Hepatocyte (in vitro differentiated cells): ENCODE results near the gene EHD3. TPM values are rescaled to one million over a fixed set of nuclear protein-coding genes. Genes with fewer than 3 reads are reported as not detected.
A peak's percentile ranks its signal among the peaks of the same experiment; 100 is the strongest.

Source experiments
- DNase-seq: peaks from one replicate; pipeline ENCODE4 v3.0.0-alpha.2; 2016; ENCODE audit warnings: low spot score
- H2AFZ ChIP-seq: fragments of 200-600 bp; sonication (generic); 2 replicates; pipeline ENCODE4 v1.6.0; 2016; ENCODE audit warnings: antibody characterized with exemption, mild to moderate bottlenecking
- H3K27ac ChIP-seq: fragments of 200-600 bp; sonication (generic); 2 replicates; pipeline ENCODE4 v1.5.1; 2016; ENCODE audit warnings: mild to moderate bottlenecking
- H3K27me3 ChIP-seq: fragments of 200-600 bp; sonication (generic); 2 replicates; pipeline ENCODE4 v1.6.1; 2016
- H3K36me3 ChIP-seq: fragments of 200-600 bp; sonication (generic); replicated peaks from 2 replicates; pipeline ENCODE4 v1.5.1; 2016; ENCODE audit warnings: low read depth; ENCODE audit not compliant: insufficient read depth
- H3K4me1 ChIP-seq: fragments of 200-600 bp; sonication (generic); 2 replicates; pipeline ENCODE4 v1.5.1; 2016; ENCODE audit warnings: mild to moderate bottlenecking, moderate library complexity; ENCODE audit not compliant: insufficient read depth
- H3K4me2 ChIP-seq: fragments of 200-600 bp; sonication (generic); 2 replicates; pipeline ENCODE4 v1.6.0; 2016
- H3K4me3 ChIP-seq: fragments of 200-600 bp; sonication (generic); 2 replicates; pipeline ENCODE4 v1.5.1; 2016; ENCODE audit warnings: mild to moderate bottlenecking
- H3K79me2 ChIP-seq: fragments of 200-600 bp; sonication (generic); 2 replicates; pipeline ENCODE4 v1.6.0; 2017; ENCODE audit warnings: mild to moderate bottlenecking
- H3K9me2 ChIP-seq: fragments of 200-600 bp; sonication (generic); replicated peaks from 2 replicates; pipeline ENCODE4 v1.6.0; 2017; ENCODE audit warnings: mild to moderate bottlenecking; ENCODE audit not compliant: insufficient read depth
- H3K9me3 ChIP-seq: fragments of 200-600 bp; sonication (generic); 2 replicates; pipeline ENCODE4 v1.5.1; 2016; ENCODE audit warnings: low read depth, mild to moderate bottlenecking
- H4K20me1 ChIP-seq: fragments of 200-600 bp; sonication (generic); 2 replicates; pipeline ENCODE4 v1.6.0; 2016; ENCODE audit warnings: mild to moderate bottlenecking; ENCODE audit not compliant: insufficient read depth, poor library complexity, severe bottlenecking
- CTCF ChIP-seq: fragments of 200-600 bp; sonication (generic); IDR thresholded peaks from 2 replicates; pipeline ENCODE4 v1.5.1; 2016; ENCODE audit warnings: antibody characterized with exemption, mild to moderate bottlenecking; ENCODE audit not compliant: poor library complexity
- EZH2 ChIP-seq: fragments of 200-600 bp; sonication (generic); IDR thresholded peaks from 2 replicates; pipeline ENCODE4 v1.6.1; 2016; ENCODE audit warnings: antibody characterized with exemption, mild to moderate bottlenecking, borderline replicate concordance
- EZH2phosphoT487 ChIP-seq: fragments of 200-600 bp; sonication (generic); IDR thresholded peaks from one replicate; pipeline ENCODE4 v1.6.1; 2018; ENCODE audit warnings: antibody characterized with exemption, mild to moderate bottlenecking, low read depth, moderate library complexity; ENCODE audit not compliant: unreplicated experiment, severe bottlenecking
- WGBS: methylation state at CpG from one replicate; pipeline ENCODE4 v1.1.6; 2016; ENCODE audit warnings: low lambda C conversion rate; ENCODE audit errors: missing lambda C conversion rate; 5-methylcytosine and 5-hydroxymethylcytosine counted together
- polyA plus RNA-seq: library from polyadenylated mRNA; unstranded; fragments of >200 nt; fragmentation: Nextera tagmentation; extraction: Ambion mirVana; gene quantifications from 2 replicates; pipeline ENCODE4 v1.2.1, GENCODE V29; 2016
- small RNA-seq: library from RNA; depleted of rRNA; stranded (forward); fragments of <200 nt; gene quantifications from one replicate; pipeline ENCODE3, GENCODE V24; 2014
- total RNA-seq: library from RNA; depleted of rRNA; stranded (reverse); fragments of >200 nt; gene quantifications from 2 replicates; pipeline ENCODE4 v1.2.3, GENCODE V29; 2014

EHD3 gene
- total and polyA plus RNA-seq, 2 experiments from 2014 or later, result 4.5 to 6.2 TPM

GRCh38 chr2:31318361-31319336 lies 84.7 kb downstream of the EHD3 start:
- Histone ChIP-seq H3K9me3 (no peaks in the 10 kb centered on the region), H3K9me2 (no peaks in the 10 kb centered on the region), H3K27ac (peak overlapping the region; percentile 56), H4K20me1 (no peaks in the 10 kb centered on the region), H3K4me3 (no peak overlapping the region), H3K4me1 (peaks cover 26% of the 10 kb centered on the region), H3K4me2 (no peak overlapping the region), H3K79me2 (no peaks in the 10 kb centered on the region), H3K36me3 (no peaks in the 10 kb centered on the region), H3K27me3 (no peaks in the 10 kb centered on the region), H2AFZ (no peak overlapping the region)
- WGBS, result 81% methylated on average over 11 of the region's 11 CpGs
- no peak for TF ChIP-seq CTCF
- no peak for TF ChIP-seq EZH2
- no peak for TF ChIP-seq EZH2phosphoT487
- no peak for DNase-seq

Small RNA genes lying within 50 kb of the gene (small RNA-seq; reads per million reads assigned to genes)
- not detected for gene RNA5SP90

Other genes starting within 250 kb of the EHD3 start
- gene GALNT14, start 95.7 kb upstream of the EHD3 start, total RNA-seq, result 1.4 and 2.2 TPM in 2 replicates
- 2.9 and 10.4 TPM in 2 replicates for gene GALNT14, start 95.7 kb upstream of the EHD3 start, polyA plus RNA-seq
- gene CAPN14, start 16.6 kb upstream of the EHD3 start, total RNA-seq, result 0.33 and 0.56 TPM in 2 replicates
- 0.06 and 0.36 TPM in 2 replicates for gene CAPN14, start 16.6 kb upstream of the EHD3 start, polyA plus RNA-seq
- 4.0 and 6.7 TPM in 2 replicates for gene XDH, start 180.6 kb downstream of the EHD3 start, total RNA-seq
- 1.6 and 2.6 TPM in 2 replicates for gene XDH, start 180.6 kb downstream of the EHD3 start, polyA plus RNA-seq